NB4 (cell line): ENCODE data around the gene CHCHD2.
"Not testable (repeated sequence)": the region's sequence is repeated elsewhere in the genome, so short reads cannot be mapped to it uniquely, and the experiment has no call there.

Experiments
- POLR2A ChIP-seq: IDR thresholded peaks from 2 replicates; pipeline ENCODE4 v1.6.1; 2011; ENCODE audit warnings: mild to moderate bottlenecking; ENCODE audit not compliant: insufficient read length; ENCODE audit errors: extremely low read depth
- TF ChIP-seq, protein P1 (sequence below): IDR thresholded peaks from one replicate; pipeline ENCODE4 v1.5.1; 2012; ENCODE audit warnings: low read depth, low read length

- TF ChIP-seq, protein P1, sequence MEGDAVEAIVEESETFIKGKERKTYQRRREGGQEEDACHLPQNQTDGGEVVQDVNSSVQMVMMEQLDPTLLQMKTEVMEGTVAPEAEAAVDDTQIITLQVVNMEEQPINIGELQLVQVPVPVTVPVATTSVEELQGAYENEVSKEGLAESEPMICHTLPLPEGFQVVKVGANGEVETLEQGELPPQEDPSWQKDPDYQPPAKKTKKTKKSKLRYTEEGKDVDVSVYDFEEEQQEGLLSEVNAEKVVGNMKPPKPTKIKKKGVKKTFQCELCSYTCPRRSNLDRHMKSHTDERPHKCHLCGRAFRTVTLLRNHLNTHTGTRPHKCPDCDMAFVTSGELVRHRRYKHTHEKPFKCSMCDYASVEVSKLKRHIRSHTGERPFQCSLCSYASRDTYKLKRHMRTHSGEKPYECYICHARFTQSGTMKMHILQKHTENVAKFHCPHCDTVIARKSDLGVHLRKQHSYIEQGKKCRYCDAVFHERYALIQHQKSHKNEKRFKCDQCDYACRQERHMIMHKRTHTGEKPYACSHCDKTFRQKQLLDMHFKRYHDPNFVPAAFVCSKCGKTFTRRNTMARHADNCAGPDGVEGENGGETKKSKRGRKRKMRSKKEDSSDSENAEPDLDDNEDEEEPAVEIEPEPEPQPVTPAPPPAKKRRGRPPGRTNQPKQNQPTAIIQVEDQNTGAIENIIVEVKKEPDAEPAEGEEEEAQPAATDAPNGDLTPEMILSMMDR: not testable (repeated sequence)
- not testable (repeated sequence) for TF ChIP-seq POLR2A
Observed at GRCh38 chr7:56092388-56092787, 13.9 kb downstream of the CHCHD2 start.
